Measurements from ENCODE around the gene ANKRD65. TPM values are rescaled to one million over a fixed set of nuclear protein-coding genes. Genes with fewer than 3 reads are reported as not detected.

ANKRD65 gene
- total and polyA plus RNA-seq, 7 experiments from 2014 or later: not detected

DNA sequence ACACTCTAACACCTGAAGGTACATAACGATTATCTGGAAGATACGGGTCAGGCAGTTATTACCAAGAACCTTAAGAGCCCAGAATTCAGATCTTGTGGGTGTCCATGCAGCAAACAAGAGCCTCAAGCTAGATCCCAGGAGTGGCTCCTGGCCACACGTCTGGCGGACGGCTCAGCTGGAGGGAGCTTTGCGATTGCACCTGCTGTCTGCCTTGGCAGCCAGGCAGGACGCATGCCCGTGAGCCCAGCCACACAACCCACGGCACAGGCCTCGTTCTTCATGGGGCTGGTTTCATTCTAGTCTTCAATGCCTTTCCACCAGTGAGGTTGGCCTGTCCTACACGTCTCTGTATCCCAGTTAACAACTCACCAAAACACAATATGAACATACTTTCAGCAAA, 27.6 kb downstream of the ANKRD65 start:
- Histone ChIP-seq H3K27me3 (ENCODE audit: control insufficient read depth in 2 of 2, insufficient read depth in 2 of 2, low read length in 2 of 2) (no peaks in the 10 kb centered on the region), H3K36me3 (ENCODE audit: control insufficient read depth in 2 of 3, insufficient read depth in 3 of 3, low read length in 3 of 3) (peaks cover 47 to 80% (median 52%) of the 10 kb centered on the region in 3 experiments), H3K4me1 (ENCODE audit: control insufficient read depth in 2 of 2, insufficient read depth in 2 of 2, low read length in 2 of 2) (peaks cover 10 to 13% of the 10 kb centered on the region in 2 donors), H3K4me3 (ENCODE audit: low read length) (no peak overlapping the region), H3K9me3 (ENCODE audit: control insufficient read depth in 2 of 3, low read length in 3 of 3) (no peaks in the 10 kb centered on the region), H3K27ac (ENCODE audit: low read depth, low read length) (no peak overlapping the region)
- H3K27ac Mint-ChIP-seq: no peak overlapping the region
- no peaks in the 10 kb centered on the region for H3K27me3 Mint-ChIP-seq
- peaks cover 0 to 2% (median 0%) of the 10 kb centered on the region in 11 donors for H3K9me3 Mint-ChIP-seq
- peak overlapping the region in 1 of 10 donors; percentile 34 for H3K4me3 Mint-ChIP-seq
- ChIA-PET POLR2A (interaction anchor here (9.8 kb wide), 1 partner anchor 14 kb away, joined by 80 read pairs; the partner anchor contains the start of gene MRPL20), CTCF (no interaction called here)
- peaks cover 4 to 52% (median 34%) of the 10 kb centered on the region in 5 donors for H3K36me3 Mint-ChIP-seq
- no peak for ATAC-seq
- DNase-seq: no peak
- intact Hi-C loops (cut with micrococcal nuclease): no loop called here
- peaks cover 17 to 38% (median 20%) of the 10 kb centered on the region in 7 donors for H3K4me1 Mint-ChIP-seq

DNA sequence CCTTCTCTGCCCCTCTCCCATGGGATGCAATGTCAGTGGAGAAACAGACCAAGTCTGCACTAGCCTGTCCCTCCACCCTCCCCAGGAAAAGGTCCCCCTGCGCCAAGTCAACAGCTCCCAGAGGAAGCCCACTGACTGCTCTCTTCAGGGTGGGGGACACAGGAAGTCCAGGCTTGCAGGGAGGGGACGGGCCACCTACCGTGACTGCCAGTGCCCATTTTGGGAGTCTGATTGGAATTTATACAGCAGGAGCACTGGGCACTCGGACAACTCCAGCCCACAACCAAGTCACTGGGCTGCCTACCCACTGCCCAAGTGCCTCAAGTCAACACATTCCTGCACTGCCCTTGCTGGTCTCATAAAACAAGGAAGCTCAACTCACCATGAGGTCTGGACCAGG, 28.1 kb downstream of the ANKRD65 start:
- Histone ChIP-seq H3K27me3 (ENCODE audit: control insufficient read depth in 2 of 2, insufficient read depth in 2 of 2, low read length in 2 of 2) (no peaks in the 10 kb centered on the region), H3K27ac (ENCODE audit: low read depth, low read length) (no peak overlapping the region), H3K4me1 (ENCODE audit: control insufficient read depth in 2 of 2, insufficient read depth in 2 of 2, low read length in 2 of 2) (peaks cover 5 to 9% of the 10 kb centered on the region in 2 donors), H3K4me3 (ENCODE audit: low read length) (no peak overlapping the region), H3K9me3 (ENCODE audit: control insufficient read depth in 2 of 3, low read length in 3 of 3) (no peaks in the 10 kb centered on the region), H3K36me3 (ENCODE audit: control insufficient read depth in 2 of 3, insufficient read depth in 3 of 3, low read length in 3 of 3) (peaks cover 49 to 84% (median 56%) of the 10 kb centered on the region in 3 experiments)
- no peak for ATAC-seq
- Mint-ChIP-seq H3K27ac (peak overlapping the region in 2 of 9 donors; percentile 14 to 56), H3K4me3 (no peak overlapping the region), H3K9me3 (peaks cover 0 to under 1% (median 0%) of the 10 kb centered on the region in 11 donors), H3K27me3 (no peaks in the 10 kb centered on the region), H3K4me1 (peaks cover 13 to 34% (median 16%) of the 10 kb centered on the region in 7 donors), H3K36me3 (peaks cover 5 to 52% (median 34%) of the 10 kb centered on the region in 5 donors)
- ChIA-PET CTCF (no interaction called here), POLR2A (interaction anchor here (9.8 kb wide), 1 partner anchor 15 kb away, joined by 80 read pairs; the partner anchor contains the start of gene MRPL20)
- DNase-seq: no peak
- intact Hi-C loops (cut with micrococcal nuclease): no loop called here

- Mint-ChIP-seq H3K4me3 (no peak overlapping the region), H3K9me3 (no peaks in the 10 kb centered on the region), H3K27ac (peak overlapping the region in 1 of 9 donors; percentile 7), H3K27me3 (no peaks in the 10 kb centered on the region), H3K4me1 (peaks cover 8 to 25% (median 13%) of the 10 kb centered on the region in 7 donors), H3K36me3 (peaks cover 8 to 64% (median 34%) of the 10 kb centered on the region in 5 donors)
- Histone ChIP-seq H3K27ac (ENCODE audit: low read depth, low read length) (no peak overlapping the region), H3K36me3 (ENCODE audit: control insufficient read depth in 2 of 3, insufficient read depth in 3 of 3, low read length in 3 of 3) (peaks cover 56 to 91% (median 57%) of the 10 kb centered on the region in 3 experiments), H3K4me1 (ENCODE audit: control insufficient read depth in 2 of 2, insufficient read depth in 2 of 2, low read length in 2 of 2) (no peaks in the 10 kb centered on the region), H3K9me3 (ENCODE audit: control insufficient read depth in 2 of 3, low read length in 3 of 3) (no peaks in the 10 kb centered on the region), H3K27me3 (ENCODE audit: control insufficient read depth in 2 of 2, insufficient read depth in 2 of 2, low read length in 2 of 2) (no peaks in the 10 kb centered on the region), H3K4me3 (ENCODE audit: low read length) (no peak overlapping the region)
- no peak for ATAC-seq
- no peak for DNase-seq
- ChIA-PET CTCF (no interaction called here), POLR2A (interaction anchor here (1.0 to 9.8 kb wide), 3 partner anchors 9 to 16 kb away, joined by 3 to 80 read pairs (median 4); partner anchors contain the start of genes AURKAIP1 and MRPL20)
- intact Hi-C loops (cut with micrococcal nuclease): no loop called here
These were observed 29.9 kb downstream of the ANKRD65 start for GRCh38 chr1:1391225-1391624.

DNA sequence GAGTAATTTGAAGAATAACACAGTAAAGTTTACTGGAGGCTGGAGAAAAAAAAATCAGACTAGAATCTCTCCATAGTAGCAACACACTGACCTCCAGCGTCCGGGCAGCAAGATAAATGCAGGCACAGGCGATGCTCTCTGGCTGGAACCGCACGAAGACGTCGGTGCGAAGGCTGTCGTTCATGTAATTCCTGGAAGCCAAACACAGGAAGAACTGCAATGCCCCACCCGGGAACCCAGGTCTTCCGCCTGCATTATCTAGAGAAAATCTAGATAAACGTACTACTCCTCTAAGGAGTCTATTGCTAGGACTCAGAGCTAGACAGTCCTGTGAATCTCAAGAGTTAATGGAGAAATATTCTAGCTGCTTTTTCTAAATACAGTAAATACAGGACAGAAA, 30.4 kb downstream of the ANKRD65 start:
- no peaks in the 10 kb centered on the region for H3K27me3 ChIP-seq (ENCODE audit: control insufficient read depth in 2 of 2, insufficient read depth in 2 of 2, low read length in 2 of 2)
- H3K36me3 Mint-ChIP-seq: peaks cover 8 to 67% (median 33%) of the 10 kb centered on the region in 5 donors
- H3K4me1 Mint-ChIP-seq: peaks cover 7 to 23% (median 12%) of the 10 kb centered on the region in 7 donors
- H3K36me3 ChIP-seq (ENCODE audit: control insufficient read depth in 2 of 3, insufficient read depth in 3 of 3, low read length in 3 of 3): peaks cover 57 to 96% (median 58%) of the 10 kb centered on the region in 3 experiments
- DNase-seq: no peak
- H3K4me1 ChIP-seq (ENCODE audit: control insufficient read depth in 2 of 2, insufficient read depth in 2 of 2, low read length in 2 of 2): no peaks in the 10 kb centered on the region
- no peak overlapping the region for H3K4me3 ChIP-seq (ENCODE audit: low read length)
- no peak for ATAC-seq
- POLR2A ChIA-PET: interaction anchor here (1.0 to 9.8 kb wide), 3 partner anchors 9 to 17 kb away, joined by 3 to 80 read pairs (median 4); partner anchors contain the start of genes AURKAIP1 and MRPL20
- H3K27ac ChIP-seq (ENCODE audit: low read depth, low read length): no peak overlapping the region
- H3K4me3 Mint-ChIP-seq: no peak overlapping the region
- CTCF ChIA-PET: no interaction called here
- no peaks in the 10 kb centered on the region for H3K9me3 Mint-ChIP-seq
- H3K27me3 Mint-ChIP-seq: no peaks in the 10 kb centered on the region
- H3K9me3 ChIP-seq (ENCODE audit: control insufficient read depth in 2 of 3, low read length in 3 of 3): no peaks in the 10 kb centered on the region
- H3K27ac Mint-ChIP-seq: no peak overlapping the region
- intact Hi-C loops (cut with micrococcal nuclease): no loop called here

- Histone ChIP-seq H3K36me3 (ENCODE audit: control insufficient read depth in 2 of 3, insufficient read depth in 3 of 3, low read length in 3 of 3) (peaks cover 36 to 78% (median 46%) of the 10 kb centered on the region in 3 experiments), H3K9me3 (ENCODE audit: control insufficient read depth in 2 of 3, low read length in 3 of 3) (no peaks in the 10 kb centered on the region), H3K4me1 (ENCODE audit: control insufficient read depth in 2 of 2, insufficient read depth in 2 of 2, low read length in 2 of 2) (no peaks in the 10 kb centered on the region), H3K27ac (ENCODE audit: low read depth, low read length) (no peak overlapping the region), H3K27me3 (ENCODE audit: control insufficient read depth in 2 of 2, insufficient read depth in 2 of 2, low read length in 2 of 2) (no peaks in the 10 kb centered on the region), H3K4me3 (ENCODE audit: low read length) (no peak overlapping the region)
- H3K9me3 Mint-ChIP-seq: no peaks in the 10 kb centered on the region
- H3K36me3 Mint-ChIP-seq: peaks cover 8 to 46% (median 25%) of the 10 kb centered on the region in 5 donors
- intact Hi-C loops (cut with micrococcal nuclease): no loop called here
- ChIA-PET POLR2A (interaction anchor here (0.6 to 3.4 kb wide), 3 partner anchors 11 to 990 kb away, joined by 3 to 12 read pairs (median 3); partner anchors contain the start of genes AURKAIP1 and CCNL2), CTCF (interaction anchor here (0.8 kb wide), 1 partner anchor 11 kb away, joined by 3 read pairs; the partner anchor contains the start of gene CCNL2)
- DNase-seq (no peak), ATAC-seq (no peak)
- H3K27ac Mint-ChIP-seq: no peak overlapping the region
- H3K4me1 Mint-ChIP-seq: peaks cover 0 to 8% (median 0%) of the 10 kb centered on the region in 7 donors
- no peaks in the 10 kb centered on the region for H3K27me3 Mint-ChIP-seq
- no peak overlapping the region for H3K4me3 Mint-ChIP-seq
These were observed 33.0 kb downstream of the ANKRD65 start for GRCh38 chr1:1388078-1388472.

- no peaks in the 10 kb centered on the region for H3K27me3 Mint-ChIP-seq
- DNase-seq (no peak), ATAC-seq (no peak)
- H3K9me3 Mint-ChIP-seq: no peaks in the 10 kb centered on the region
- intact Hi-C loops (cut with micrococcal nuclease): no loop called here
- Histone ChIP-seq H3K36me3 (ENCODE audit: control insufficient read depth in 2 of 3, insufficient read depth in 3 of 3, low read length in 3 of 3) (peaks cover 30 to 71% (median 39%) of the 10 kb centered on the region in 3 experiments), H3K4me1 (ENCODE audit: control insufficient read depth in 2 of 2, insufficient read depth in 2 of 2, low read length in 2 of 2) (no peaks in the 10 kb centered on the region), H3K9me3 (ENCODE audit: control insufficient read depth in 2 of 3, low read length in 3 of 3) (no peaks in the 10 kb centered on the region), H3K27ac (ENCODE audit: low read depth, low read length) (no peak overlapping the region), H3K27me3 (ENCODE audit: control insufficient read depth in 2 of 2, insufficient read depth in 2 of 2, low read length in 2 of 2) (no peaks in the 10 kb centered on the region), H3K4me3 (ENCODE audit: low read length) (no peak overlapping the region)
- no peak overlapping the region for H3K27ac Mint-ChIP-seq
- CTCF ChIA-PET: interaction anchor here (0.8 kb wide), 1 partner anchor 12 kb away, joined by 3 read pairs; the partner anchor contains the start of gene CCNL2
- H3K4me1 Mint-ChIP-seq: peaks cover 0 to 5% (median 0%) of the 10 kb centered on the region in 7 donors
- peaks cover 8 to 40% (median 22%) of the 10 kb centered on the region in 5 donors for H3K36me3 Mint-ChIP-seq
- H3K4me3 Mint-ChIP-seq: no peak overlapping the region
- POLR2A ChIA-PET: interaction anchor here (0.6 to 3.4 kb wide), 3 partner anchors 12 to 990 kb away, joined by 3 to 12 read pairs (median 3); partner anchors contain the start of genes AURKAIP1 and CCNL2
These were observed 33.7 kb downstream of the ANKRD65 start for GRCh38 chr1:1387098-1388077.

Measured in naive thymus-derived CD4-positive, alpha-beta T cell (primary cell).